ENCODE results near the gene ARHGAP15.

Gene ARHGAP15

GRCh38 chr2:143398781-143399180, 269.6 kb downstream of the ARHGAP15 start:
- no peak for DNase-seq (ENCODE audit: low spot score)

GRCh38 chr2:143399631-143400069, 270.4 kb downstream of the ARHGAP15 start:
- no peak for DNase-seq (ENCODE audit: low spot score)

DNA sequence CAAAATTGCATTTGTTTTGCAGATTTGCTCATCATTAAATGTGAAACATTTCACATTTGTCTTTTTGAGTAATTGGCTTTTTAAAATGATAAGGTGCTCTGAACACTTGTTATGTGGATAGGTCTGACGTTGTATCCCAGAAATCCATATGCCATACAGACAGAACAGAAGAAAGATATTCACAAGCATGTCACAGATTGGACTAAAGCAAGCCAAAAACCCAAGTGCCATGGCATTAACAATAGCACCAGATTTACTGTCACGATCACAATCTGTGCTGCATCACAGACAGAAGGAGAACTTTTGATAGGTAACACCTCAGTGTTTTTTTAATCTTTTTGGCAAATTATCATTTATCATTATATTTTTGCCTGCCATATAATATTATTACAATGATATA, 272.6 kb downstream of the ARHGAP15 start:
- no peak for DNase-seq (ENCODE audit: low spot score)

- no peak for DNase-seq (ENCODE audit: low spot score)
Observed at GRCh38 chr2:143402451-143402850, 273.2 kb downstream of the ARHGAP15 start.

DNA sequence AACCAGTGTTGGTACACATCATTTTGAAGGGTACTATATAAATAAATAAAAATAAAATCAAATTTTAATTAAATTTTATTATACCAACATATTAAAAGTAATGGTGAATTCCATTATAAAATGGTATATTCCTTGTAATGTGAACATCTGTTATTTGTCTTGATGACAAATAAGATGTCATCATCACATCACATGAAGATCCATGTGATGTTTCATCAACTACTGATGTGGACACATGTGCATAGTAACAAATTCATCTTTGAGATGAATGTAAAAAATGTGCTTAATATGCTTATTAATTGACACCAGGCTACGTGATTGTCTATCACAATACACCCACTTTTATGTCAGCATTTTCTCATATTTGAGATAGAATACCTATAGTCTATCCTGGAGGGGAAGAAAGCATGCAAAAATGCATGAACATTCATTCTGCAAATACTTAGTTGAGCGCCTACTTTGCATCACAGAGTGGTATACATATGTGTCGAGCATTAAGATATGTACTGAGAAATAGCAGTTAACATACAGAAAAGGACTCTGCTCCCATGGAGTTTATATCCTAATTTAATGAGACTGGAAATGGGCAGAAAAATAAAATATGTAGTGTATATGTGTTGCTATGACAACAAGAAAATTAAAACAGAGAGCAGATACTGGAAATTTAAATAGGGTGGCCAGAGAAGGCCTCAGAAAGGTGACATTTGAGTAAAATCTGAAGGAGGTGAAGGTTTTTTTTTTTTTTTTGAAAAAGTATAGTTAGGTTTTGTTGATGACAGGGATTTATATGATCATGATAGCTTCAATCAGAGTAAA, 281.1 kb downstream of the ARHGAP15 start:
- no peak for DNase-seq (ENCODE audit: low spot score)

DNA sequence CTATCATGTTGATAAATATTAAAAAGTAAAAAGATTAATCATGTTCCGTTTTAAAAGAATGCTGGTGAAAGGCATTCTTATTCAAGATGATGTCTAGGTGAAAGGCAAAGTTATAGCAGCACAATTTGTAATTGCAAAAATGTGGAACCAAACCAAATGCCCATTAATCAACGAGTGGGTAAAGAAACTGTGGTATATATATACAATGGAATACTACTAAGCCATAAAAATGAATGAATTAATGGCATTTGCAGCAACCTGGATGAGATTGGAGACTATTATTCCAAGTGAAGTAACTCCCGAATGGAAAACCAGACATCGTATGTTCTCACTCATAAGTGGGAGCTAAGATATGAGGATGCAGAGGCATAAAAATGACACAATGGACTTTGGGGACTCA, 286.4 kb downstream of the ARHGAP15 start:
- no peak for DNase-seq (ENCODE audit: low spot score)

GRCh38 chr2:143417428-143417827, 288.2 kb downstream of the ARHGAP15 start:
- DNase-seq (ENCODE audit: low spot score) = no peak

- DNase-seq (ENCODE audit: low spot score) = no peak
Observed at GRCh38 chr2:143420313-143420712, 291.1 kb downstream of the ARHGAP15 start.

- no peak for DNase-seq (ENCODE audit: low spot score)
Observed at GRCh38 chr2:143422681-143423080, 293.5 kb downstream of the ARHGAP15 start.

- no peak for DNase-seq (ENCODE audit: low spot score)
Observed at GRCh38 chr2:143425896-143426295, 296.7 kb downstream of the ARHGAP15 start.

GRCh38 chr2:143426296-143426695, 297.1 kb downstream of the ARHGAP15 start:
- DNase-seq (ENCODE audit: low spot score) = no peak

- DNase-seq (ENCODE audit: low spot score) = no peak
Observed at GRCh38 chr2:143428700-143429099, 299.5 kb downstream of the ARHGAP15 start.

GRCh38 chr2:143429932-143430679, 300.9 kb downstream of the ARHGAP15 start:
- no peak for DNase-seq (ENCODE audit: low spot score)

GRCh38 chr2:143431316-143431715, 302.1 kb downstream of the ARHGAP15 start:
- no peak for DNase-seq (ENCODE audit: low spot score)

- DNase-seq (ENCODE audit: low spot score) = no peak
Observed at GRCh38 chr2:143433251-143433650, 304.0 kb downstream of the ARHGAP15 start.

GRCh38 chr2:143433840-143434239, 304.6 kb downstream of the ARHGAP15 start:
- DNase-seq (ENCODE audit: low spot score) = no peak

DNA sequence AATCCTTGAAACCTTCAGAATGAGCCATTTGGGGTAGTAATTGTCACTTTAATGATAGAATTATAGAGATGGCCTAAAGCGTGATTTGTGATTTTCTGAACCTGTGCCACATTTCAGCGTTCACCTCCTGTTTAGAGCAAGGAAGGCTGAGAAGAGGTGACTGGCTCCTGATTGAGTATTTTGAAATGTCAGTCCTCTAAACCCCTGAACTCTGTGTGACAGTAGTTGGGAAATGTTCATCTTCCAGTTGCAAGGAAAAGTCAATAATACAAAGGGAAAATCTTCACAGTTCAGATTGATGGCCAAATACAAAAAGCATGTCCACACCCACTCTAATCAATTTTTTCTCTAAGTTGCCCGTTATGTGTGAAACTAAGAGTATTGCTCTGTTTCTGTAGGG, 305.2 kb downstream of the ARHGAP15 start:
- no peak for DNase-seq (ENCODE audit: low spot score)

GRCh38 chr2:143435131-143435530, 305.9 kb downstream of the ARHGAP15 start:
- DNase-seq (ENCODE audit: low spot score) = no peak

GRCh38 chr2:143436951-143437350, 307.7 kb downstream of the ARHGAP15 start:
- no peak for DNase-seq (ENCODE audit: low spot score)

DNA sequence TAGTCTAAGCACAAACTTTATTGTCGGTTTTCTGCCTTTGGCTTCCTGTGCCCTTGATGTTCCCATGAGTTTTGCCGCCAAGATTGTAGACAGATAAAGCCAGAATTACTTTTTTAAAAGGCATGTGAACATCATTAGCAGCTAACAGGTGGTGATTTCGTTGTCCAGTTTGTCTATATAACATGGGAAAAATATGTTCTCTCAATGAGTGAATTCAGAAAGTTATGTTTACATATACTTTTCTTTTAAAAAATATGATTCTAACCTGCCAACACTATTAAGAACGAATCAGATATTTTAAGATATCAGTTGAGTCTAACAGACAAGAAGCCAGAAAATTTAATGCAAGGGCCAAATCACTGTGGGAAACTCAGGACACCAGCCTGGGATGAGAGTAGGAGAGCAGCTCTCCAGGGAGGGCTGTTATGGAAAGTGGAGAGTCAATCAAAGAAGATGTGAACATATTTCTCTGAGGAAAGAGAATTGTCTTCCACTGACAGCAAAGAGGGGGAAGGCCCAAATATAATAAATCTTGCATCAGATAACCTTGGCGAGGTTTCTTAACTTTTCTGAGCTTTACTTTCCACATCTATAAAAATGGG, 311.3 kb downstream of the ARHGAP15 start:
- no peak for DNase-seq (ENCODE audit: low spot score)

GRCh38 chr2:143442193-143442592, 313.0 kb downstream of the ARHGAP15 start:
- no peak for DNase-seq (ENCODE audit: low spot score)

DNA sequence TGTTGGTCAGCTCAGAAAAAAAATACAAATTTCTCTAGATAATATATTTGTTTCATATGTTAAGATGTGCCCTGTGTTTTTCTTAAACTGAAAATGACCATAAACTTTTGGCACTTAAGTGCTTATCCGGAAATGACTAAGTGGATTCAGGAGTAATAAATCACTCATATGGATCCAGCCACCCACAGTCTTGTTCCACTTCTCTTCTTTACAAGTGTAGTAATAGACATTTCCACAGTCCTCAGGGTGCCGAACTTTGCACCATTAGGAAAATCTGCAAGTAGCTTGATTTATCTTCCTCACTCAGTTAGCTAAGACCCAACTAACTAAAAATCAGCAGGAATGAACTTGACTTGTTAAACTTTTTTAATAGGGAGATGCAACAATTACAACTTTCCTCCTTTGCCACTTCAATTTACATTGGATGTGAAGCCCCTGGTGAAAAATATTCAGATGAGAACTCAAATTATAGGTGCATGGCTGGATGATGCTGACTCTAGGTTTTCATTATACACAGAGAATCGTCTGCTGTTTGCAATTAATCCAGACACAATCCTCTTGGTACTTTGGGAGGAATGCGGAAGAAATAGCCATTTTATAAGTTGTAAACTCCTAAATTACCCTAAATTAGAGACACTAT, 322.5 kb downstream of the ARHGAP15 start:
- no peak for DNase-seq (ENCODE audit: low spot score)
